Measurements from ENCODE around the gene CCDC92. TPM values are rescaled to one million over a fixed set of nuclear protein-coding genes. Genes with fewer than 3 reads are reported as not detected.

Gene CCDC92
- total and polyA plus RNA-seq, 10 of the 15 experiments (the other 5 are each of a cell fraction or from before 2014, with no cell fraction given): 0.53 to 11.8 (median 4.2) TPM

DNA sequence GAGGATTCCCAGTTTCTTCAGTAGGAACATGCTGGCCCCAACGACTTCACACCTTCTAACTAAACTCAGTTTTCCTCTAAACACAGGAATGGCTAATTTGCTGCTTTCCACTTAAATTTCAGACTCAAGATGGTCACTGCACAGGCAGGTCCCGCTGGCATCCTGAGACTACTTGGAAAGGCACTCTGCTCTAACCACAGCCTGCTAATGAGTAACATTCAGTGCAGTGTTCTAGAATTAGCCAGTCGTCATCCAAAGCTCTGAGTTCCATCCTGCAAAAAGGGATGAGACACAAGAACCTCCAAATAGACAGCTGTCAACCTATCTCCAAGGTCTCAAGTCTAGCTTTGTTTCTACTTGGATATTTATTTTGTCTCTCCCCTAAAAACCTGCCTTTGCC, 6.0 kb downstream of the CCDC92 start (continued):
- TF ChIP-seq BCLAF1 (IDR thresholded peaks at IDR 0.05): no peak
- no peak for TF ChIP-seq MYC (IDR thresholded peaks at IDR 0.05; ENCODE audit: insufficient read depth, insufficient read length, insufficient replicate concordance, low read length, severe bottlenecking)
- no peak for TF ChIP-seq ELK1 (IDR thresholded peaks at IDR 0.05; ENCODE audit: low read depth, low read length)
- TF ChIP-seq, protein P1, sequence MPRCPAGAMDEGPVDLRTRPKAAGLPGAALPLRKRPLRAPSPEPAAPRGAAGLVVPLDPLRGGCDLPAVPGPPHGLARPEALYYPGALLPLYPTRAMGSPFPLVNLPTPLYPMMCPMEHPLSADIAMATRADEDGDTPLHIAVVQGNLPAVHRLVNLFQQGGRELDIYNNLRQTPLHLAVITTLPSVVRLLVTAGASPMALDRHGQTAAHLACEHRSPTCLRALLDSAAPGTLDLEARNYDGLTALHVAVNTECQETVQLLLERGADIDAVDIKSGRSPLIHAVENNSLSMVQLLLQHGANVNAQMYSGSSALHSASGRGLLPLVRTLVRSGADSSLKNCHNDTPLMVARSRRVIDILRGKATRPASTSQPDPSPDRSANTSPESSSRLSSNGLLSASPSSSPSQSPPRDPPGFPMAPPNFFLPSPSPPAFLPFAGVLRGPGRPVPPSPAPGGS (IDR thresholded peaks at IDR 0.05; ENCODE audit: borderline replicate concordance, insufficient read depth, low read depth, low read length, poor library complexity, severe bottlenecking): no peak
- no peak for TF ChIP-seq RELA (IDR thresholded peaks at IDR 0.05; ENCODE audit: borderline replicate concordance, partially characterized antibody)
- TF ChIP-seq NFXL1 (IDR thresholded peaks at IDR 0.05; ENCODE audit: borderline replicate concordance): no peak

All from GM12878 (cell line).